NCI-H2171 treated with DMSO at 0.1 percent for 48 hours (cell line): ENCODE data around the gene ARFGEF2.
"Not testable (repeated sequence)": the region's sequence is repeated elsewhere in the genome, so short reads cannot be mapped to it uniquely, and the experiment has no call there.

Experiments
- DNase-seq: peaks from one replicate; lab custom pipeline; 2025; lab: John Stamatoyannopoulos, UW

Gene ARFGEF2

GRCh38 chr20:48928832-48929725 lies 7.6 kb downstream of the ARFGEF2 start:
- no peak for DNase-seq

- no peak for DNase-seq
Measured at GRCh38 chr20:48930035-48930434, 8.5 kb downstream of the ARFGEF2 start.

- DNase-seq, result no peak
Measured at GRCh38 chr20:48930878-48931277, 9.4 kb downstream of the ARFGEF2 start.

- no peak for DNase-seq
Measured at GRCh38 chr20:48931527-48932374, 10.2 kb downstream of the ARFGEF2 start.

GRCh38 chr20:48932375-48932941 lies 10.9 kb downstream of the ARFGEF2 start:
- DNase-seq, result no peak

- peak; percentile 100 for DNase-seq
Measured at GRCh38 chr20:48933017-48933766, 11.7 kb downstream of the ARFGEF2 start.

- DNase-seq, result not testable (repeated sequence)
Measured at GRCh38 chr20:48934273-48934877, 12.9 kb downstream of the ARFGEF2 start.

- not testable (repeated sequence) for DNase-seq
Measured at GRCh38 chr20:48934966-48935365, 13.5 kb downstream of the ARFGEF2 start.

- DNase-seq, result not testable (repeated sequence)
Measured at GRCh38 chr20:48936178-48936577, 14.7 kb downstream of the ARFGEF2 start.

- no peak for DNase-seq
Measured at GRCh38 chr20:48937674-48938073, 16.2 kb downstream of the ARFGEF2 start.

GRCh38 chr20:48938670-48939069 lies 17.2 kb downstream of the ARFGEF2 start:
- DNase-seq, result no peak

- DNase-seq, result no peak
Measured at GRCh38 chr20:48940170-48940569, 18.7 kb downstream of the ARFGEF2 start.

- DNase-seq, result no peak
Measured at GRCh38 chr20:48941467-48941866, 20.0 kb downstream of the ARFGEF2 start.

GRCh38 chr20:48942730-48943129 lies 21.2 kb downstream of the ARFGEF2 start:
- DNase-seq, result no peak

GRCh38 chr20:48944663-48945297 lies 23.3 kb downstream of the ARFGEF2 start:
- DNase-seq, result no peak

- no peak for DNase-seq
Measured at GRCh38 chr20:48945840-48946514, 24.5 kb downstream of the ARFGEF2 start.

- DNase-seq, result no peak
Measured at GRCh38 chr20:48948612-48949011, 27.1 kb downstream of the ARFGEF2 start.

- no peak for DNase-seq
Measured at GRCh38 chr20:48949304-48950170, 28.0 kb downstream of the ARFGEF2 start.

GRCh38 chr20:48951041-48951440 lies 29.5 kb downstream of the ARFGEF2 start:
- DNase-seq, result no peak
